ENCODE data around the gene FAM241B. TPM values are rescaled to one million over a fixed set of nuclear protein-coding genes. Genes with fewer than 3 reads are reported as not detected.

FAM241B gene
- total RNA-seq, 1 donor from 2014 or later, result 3.4 TPM

GRCh38 chr10:69645296-69646184 lies 15.5 kb downstream of the FAM241B start:
- H3K9me3 Mint-ChIP-seq (ENCODE audit: unreplicated experiment), result no peaks in the 10 kb centered on the region
- no peaks in the 10 kb centered on the region for H3K36me3 Mint-ChIP-seq (ENCODE audit: unreplicated experiment)
- H3K4me1 Mint-ChIP-seq (ENCODE audit: unreplicated experiment), result peaks cover 37% of the 10 kb centered on the region
- no peak for DNase-seq (ENCODE audit: extremely low spot score, unreplicated experiment)
- H3K27ac Mint-ChIP-seq (ENCODE audit: unreplicated experiment), result no peak overlapping the region
- no peaks in the 10 kb centered on the region for H3K27me3 Mint-ChIP-seq (ENCODE audit: unreplicated experiment)
- TF ChIP-seq CTCF (IDR thresholded peaks at IDR 0.05), result no peak
- no peak overlapping the region for H3K4me3 Mint-ChIP-seq (ENCODE audit: unreplicated experiment)

- Mint-ChIP-seq H3K9me3 (ENCODE audit: unreplicated experiment) (no peaks in the 10 kb centered on the region), H3K4me1 (ENCODE audit: unreplicated experiment) (peaks cover 36% of the 10 kb centered on the region), H3K36me3 (ENCODE audit: unreplicated experiment) (no peaks in the 10 kb centered on the region), H3K27ac (ENCODE audit: unreplicated experiment) (no peak overlapping the region), H3K4me3 (ENCODE audit: unreplicated experiment) (no peak overlapping the region), H3K27me3 (ENCODE audit: unreplicated experiment) (no peaks in the 10 kb centered on the region)
- TF ChIP-seq CTCF (IDR thresholded peaks at IDR 0.05), result no peak
- DNase-seq (ENCODE audit: extremely low spot score, unreplicated experiment), result no peak
Measured at GRCh38 chr10:69646185-69647060, 16.4 kb downstream of the FAM241B start.

GRCh38 chr10:69647126-69647525 lies 17.1 kb downstream of the FAM241B start:
- no peak for DNase-seq (ENCODE audit: extremely low spot score, unreplicated experiment)
- H3K27me3 Mint-ChIP-seq (ENCODE audit: unreplicated experiment), result no peaks in the 10 kb centered on the region
- H3K27ac Mint-ChIP-seq (ENCODE audit: unreplicated experiment), result no peak overlapping the region

GRCh38 chr10:69647819-69648218 lies 17.8 kb downstream of the FAM241B start:
- Mint-ChIP-seq H3K9me3 (ENCODE audit: unreplicated experiment) (no peaks in the 10 kb centered on the region), H3K4me3 (ENCODE audit: unreplicated experiment) (no peak overlapping the region), H3K27ac (ENCODE audit: unreplicated experiment) (no peak overlapping the region), H3K4me1 (ENCODE audit: unreplicated experiment) (peaks cover 33% of the 10 kb centered on the region), H3K36me3 (ENCODE audit: unreplicated experiment) (no peaks in the 10 kb centered on the region), H3K27me3 (ENCODE audit: unreplicated experiment) (no peaks in the 10 kb centered on the region)
- no peak for TF ChIP-seq CTCF (IDR thresholded peaks at IDR 0.05)
- no peak for DNase-seq (ENCODE audit: extremely low spot score, unreplicated experiment)

More at GRCh38 chr10:69647126-69647525, 17.1 kb downstream of the FAM241B start:
- TF ChIP-seq CTCF (IDR thresholded peaks at IDR 0.05), result no peak
- Mint-ChIP-seq H3K4me1 (ENCODE audit: unreplicated experiment) (peaks cover 33% of the 10 kb centered on the region), H3K4me3 (ENCODE audit: unreplicated experiment) (no peak overlapping the region), H3K9me3 (ENCODE audit: unreplicated experiment) (no peaks in the 10 kb centered on the region), H3K36me3 (ENCODE audit: unreplicated experiment) (no peaks in the 10 kb centered on the region)

GRCh38 chr10:69648461-69648860 lies 18.4 kb downstream of the FAM241B start:
- H3K4me1 Mint-ChIP-seq (ENCODE audit: unreplicated experiment), result peaks cover 33% of the 10 kb centered on the region
- H3K4me3 Mint-ChIP-seq (ENCODE audit: unreplicated experiment), result no peak overlapping the region
- no peaks in the 10 kb centered on the region for H3K27me3 Mint-ChIP-seq (ENCODE audit: unreplicated experiment)
- no peak for DNase-seq (ENCODE audit: extremely low spot score, unreplicated experiment)
- H3K9me3 Mint-ChIP-seq (ENCODE audit: unreplicated experiment), result no peaks in the 10 kb centered on the region
- H3K27ac Mint-ChIP-seq (ENCODE audit: unreplicated experiment), result no peak overlapping the region
- TF ChIP-seq CTCF (IDR thresholded peaks at IDR 0.05), result no peak
- H3K36me3 Mint-ChIP-seq (ENCODE audit: unreplicated experiment), result no peaks in the 10 kb centered on the region
